Stimulated activated CD4-positive, alpha-beta T cell treated with anti-CD3 and anti-CD28 coated beads, Interleukin-15, amount 100 ng/mL, for 1 hour (primary cell): Measurements from ENCODE around the gene FRMD4A.
"Not testable (repeated sequence)": the region's sequence is repeated elsewhere in the genome, so short reads cannot be mapped to it uniquely, and the experiment has no call there.

Experiments used
- DNase-seq, 2 donors: peaks; one replicate each; pipeline ENCODE4 v3.0.0-alpha.2; 2020; ENCODE audit warnings: low read depth in 1 of 2, low spot score in 1 of 2

The FRMD4A gene

GRCh38 chr10:13829790-13830189 lies 500.9 kb downstream of the FRMD4A start:
- DNase-seq = no peak

- DNase-seq = not testable (repeated sequence)
Observed at GRCh38 chr10:13828284-13828683, 502.4 kb downstream of the FRMD4A start.

GRCh38 chr10:13827076-13827797 lies 503.5 kb downstream of the FRMD4A start:
- no peak for DNase-seq

- DNase-seq = no peak
Observed at GRCh38 chr10:13823709-13824405, 506.9 kb downstream of the FRMD4A start.

GRCh38 chr10:13823096-13823708 lies 507.5 kb downstream of the FRMD4A start:
- no peak for DNase-seq

- DNase-seq = no peak
Observed at GRCh38 chr10:13822490-13822889, 508.2 kb downstream of the FRMD4A start.

GRCh38 chr10:13820964-13821337 lies 509.8 kb downstream of the FRMD4A start:
- DNase-seq = no peak

- no peak for DNase-seq
Observed at GRCh38 chr10:13820119-13820963, 510.4 kb downstream of the FRMD4A start.

GRCh38 chr10:13816195-13816925 lies 514.4 kb downstream of the FRMD4A start:
- no peak for DNase-seq

GRCh38 chr10:13815756-13816155 lies 515.0 kb downstream of the FRMD4A start:
- DNase-seq = no peak

GRCh38 chr10:13813550-13813949 lies 517.2 kb downstream of the FRMD4A start:
- DNase-seq = no peak

- no peak for DNase-seq
Observed at GRCh38 chr10:13812804-13813203, 517.9 kb downstream of the FRMD4A start.

GRCh38 chr10:13810568-13810967 lies 520.2 kb downstream of the FRMD4A start:
- no peak for DNase-seq

GRCh38 chr10:13809427-13809826 lies 521.3 kb downstream of the FRMD4A start:
- no peak for DNase-seq

GRCh38 chr10:13808556-13809391 lies 522.0 kb downstream of the FRMD4A start:
- no peak for DNase-seq

- no peak for DNase-seq
Observed at GRCh38 chr10:13806419-13806818, 524.3 kb downstream of the FRMD4A start.

- no peak for DNase-seq
Observed at GRCh38 chr10:13803566-13804554, 526.9 kb downstream of the FRMD4A start.

GRCh38 chr10:13801907-13802288 lies 528.8 kb downstream of the FRMD4A start:
- DNase-seq = no peak
